Measurements from ENCODE around the gene NDUFAF2.
"Not testable (repeated sequence)": the region's sequence is repeated elsewhere in the genome, so short reads cannot be mapped to it uniquely, and the experiment has no call there.

The NDUFAF2 gene

DNA sequence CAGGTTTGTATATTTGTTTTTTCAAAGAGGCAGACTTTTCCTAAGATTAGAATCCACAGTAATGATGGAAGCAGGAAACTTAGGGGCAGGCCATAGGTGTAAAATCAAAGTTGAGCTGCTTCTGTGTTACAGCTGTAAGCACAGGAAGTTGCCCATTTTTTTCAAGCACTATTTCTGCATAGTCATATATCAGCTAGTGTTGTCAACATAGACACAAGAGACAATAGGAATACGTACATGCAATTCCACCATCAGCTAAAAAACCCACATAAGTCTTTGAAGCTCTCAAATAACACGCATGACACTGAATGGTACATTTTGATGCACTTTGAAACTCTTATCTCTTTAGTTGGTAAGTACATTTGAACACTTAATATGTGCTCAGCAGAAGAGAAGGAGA is 237.4 kb downstream of the NDUFAF2 start:
- DNase-seq: no peak

DNA sequence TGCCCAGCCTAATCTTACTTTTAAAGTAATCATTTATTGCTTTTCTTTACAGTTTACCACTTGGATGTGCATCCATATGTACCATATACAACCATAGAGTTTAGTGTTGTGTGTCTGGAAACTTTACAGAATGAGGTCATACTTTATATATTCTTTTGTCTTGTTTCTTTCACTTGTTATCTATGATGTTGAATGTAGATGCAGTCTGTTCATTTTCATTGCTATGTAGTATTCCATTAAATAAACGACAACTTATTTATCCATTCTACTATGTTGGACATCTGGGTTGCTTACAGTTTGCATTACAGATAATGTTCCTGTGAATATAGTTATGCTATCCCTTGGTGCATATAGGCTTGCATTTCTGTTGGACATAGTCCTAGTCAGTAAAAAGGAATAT is 238.5 kb downstream of the NDUFAF2 start:
- DNase-seq: no peak

DNA sequence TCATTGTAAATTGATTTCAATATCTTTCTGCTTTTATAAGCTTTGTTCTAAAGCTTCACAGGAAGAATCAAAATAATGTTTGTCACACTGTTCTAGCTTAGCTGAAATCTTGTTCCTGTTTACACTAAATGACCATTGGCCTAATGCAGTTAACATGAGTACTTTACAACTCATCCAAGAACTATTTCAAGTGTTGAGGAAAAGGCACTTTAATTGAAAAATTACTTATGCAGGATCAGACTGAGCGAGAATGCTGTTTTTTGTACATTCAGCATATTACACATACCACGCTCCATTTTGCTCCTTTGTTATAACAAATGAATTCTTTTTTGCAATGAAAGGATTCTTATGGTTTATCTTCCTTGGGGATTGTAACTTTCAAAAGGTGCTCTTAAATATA is 239.7 kb downstream of the NDUFAF2 start:
- no peak for DNase-seq

DNA sequence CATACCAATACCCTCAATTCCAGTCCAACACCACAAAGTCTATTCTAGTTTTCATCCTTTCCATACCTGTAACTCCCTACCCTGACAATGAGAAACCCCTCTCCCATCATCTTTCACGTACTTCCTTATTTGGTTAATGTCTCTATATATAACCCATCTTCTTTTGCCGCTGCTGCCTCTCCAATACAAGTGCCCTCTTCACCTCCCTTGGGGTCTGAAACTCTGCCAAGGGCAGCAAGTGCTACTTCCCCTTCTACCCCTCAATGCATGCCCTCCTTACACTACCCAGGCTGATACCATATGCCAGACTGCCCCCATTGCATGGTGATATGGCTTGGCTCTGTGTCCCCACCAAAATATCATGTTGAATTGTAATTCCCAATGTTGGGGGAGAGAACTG is 241.6 kb downstream of the NDUFAF2 start:
- DNase-seq: no peak

DNA sequence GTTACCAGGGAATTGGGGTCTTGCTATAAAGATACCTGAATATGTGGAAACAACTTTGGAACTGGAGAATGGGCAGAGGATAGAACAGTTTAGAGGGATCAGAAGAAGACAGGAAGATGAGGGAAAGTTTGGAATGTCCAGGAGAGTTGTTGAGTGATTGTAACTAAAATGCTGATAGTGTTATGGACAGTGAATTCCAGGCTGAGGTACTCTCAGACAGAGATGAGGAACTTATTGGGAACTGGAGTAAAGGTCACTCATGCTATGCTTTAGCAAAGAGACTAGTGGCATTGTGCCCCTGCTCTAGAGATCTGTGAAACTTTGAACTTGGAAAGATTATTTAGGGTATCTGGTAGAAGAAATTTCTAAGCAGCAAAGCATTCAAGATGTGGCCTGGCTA is 242.3 kb downstream of the NDUFAF2 start:
- not testable (repeated sequence) for DNase-seq

DNA sequence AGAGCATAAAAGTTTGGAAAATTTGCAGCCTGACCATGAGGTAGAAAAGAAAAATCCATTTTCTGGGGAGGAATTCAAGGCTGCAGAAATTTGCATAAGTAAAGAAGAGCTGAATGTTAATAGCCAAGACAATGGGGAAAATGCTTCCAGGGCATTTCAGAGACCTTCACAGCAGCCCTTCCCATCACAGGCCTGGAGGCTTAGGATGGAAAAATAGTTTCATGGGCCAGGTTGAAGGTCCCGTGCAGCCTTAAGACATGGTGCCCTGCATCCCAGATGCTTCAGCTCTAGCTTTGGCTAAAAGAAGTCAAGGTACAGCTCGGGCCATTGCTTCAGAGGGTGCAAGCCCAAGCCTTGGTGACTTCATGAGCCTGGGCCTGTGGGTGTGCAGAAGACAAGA is 242.8 kb downstream of the NDUFAF2 start:
- DNase-seq: not testable (repeated sequence)

DNA sequence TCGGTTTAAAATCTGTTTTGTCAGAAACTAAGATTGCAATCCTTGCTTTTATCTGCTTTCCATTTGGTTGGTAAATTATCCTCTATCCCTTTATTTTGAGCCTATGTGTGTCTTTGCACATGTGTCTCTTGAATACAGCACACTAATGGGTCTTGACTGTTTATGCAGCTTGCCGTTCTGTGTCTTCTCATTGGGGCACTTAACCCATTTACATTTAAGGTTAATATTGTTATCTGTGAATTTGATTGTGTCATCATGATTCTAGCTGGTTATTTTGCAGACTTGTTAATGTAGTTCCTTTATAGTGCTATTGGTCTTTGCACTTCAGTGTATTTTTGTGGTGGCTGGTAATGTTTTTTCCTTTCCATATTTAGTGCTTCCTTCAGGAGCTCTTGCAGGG is 253.6 kb downstream of the NDUFAF2 start:
- DNase-seq: no peak

DNA sequence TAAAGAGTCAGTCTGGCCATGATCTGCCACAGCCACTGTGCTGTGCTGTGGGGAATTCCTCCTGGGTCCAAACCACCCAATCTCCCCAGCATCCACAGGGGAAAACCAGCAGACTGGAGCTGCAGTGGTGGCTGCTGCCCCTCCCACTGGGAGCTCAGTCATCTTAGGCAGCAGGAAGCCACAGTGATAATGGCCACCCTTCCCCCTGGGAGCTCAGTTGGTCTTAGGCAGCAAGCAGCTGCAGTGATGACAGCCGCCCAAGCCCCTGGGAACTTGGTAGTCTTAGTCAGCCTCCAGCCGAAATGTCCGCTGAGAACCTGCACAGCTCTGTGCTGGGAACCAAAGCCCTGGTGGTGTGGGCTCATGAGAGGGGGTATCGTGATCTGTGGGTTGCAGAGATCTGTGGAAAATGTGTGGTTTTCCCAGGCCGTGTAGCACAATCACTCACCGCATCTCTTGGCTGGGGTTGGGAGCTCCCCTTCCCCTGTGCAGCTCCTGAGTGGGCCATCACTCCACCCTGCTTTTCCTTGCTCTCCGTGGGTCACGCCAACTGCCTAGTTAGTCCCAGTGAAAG is 255.7 kb downstream of the NDUFAF2 start:
- DNase-seq: no peak

DNA sequence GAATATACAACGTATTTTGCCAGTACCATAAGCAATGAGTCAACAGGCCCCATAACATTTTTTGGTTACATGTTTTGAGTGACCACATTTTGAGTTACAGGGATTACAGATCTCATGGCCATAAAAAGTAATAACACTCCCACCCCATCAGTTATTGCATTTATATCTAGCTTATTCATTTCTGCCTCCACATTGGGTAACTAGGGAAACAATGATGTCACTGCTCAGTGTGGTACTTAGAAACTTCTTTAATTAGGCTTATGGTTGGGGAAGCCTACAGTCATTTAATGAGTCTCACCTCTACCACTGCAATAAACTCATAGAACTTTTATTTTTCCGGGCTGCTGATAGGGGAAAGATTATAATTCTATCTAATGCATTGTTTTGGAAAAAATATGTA is 257.2 kb downstream of the NDUFAF2 start:
- DNase-seq: no peak
